Retinal pigment epithelial cell (primary cell): ENCODE measurements around the gene TRAPPC10.

Experiments used
- DNase-seq: peaks from one replicate; pipeline ENCODE4 v3.0.0-alpha.2; 2010; ENCODE audit warnings: low read depth
- H3K4me3 ChIP-seq: 2 replicates; pipeline ENCODE4 v1.5.1; 2011; ENCODE audit warnings: mild to moderate bottlenecking, low read length, control low read depth, moderate library complexity
- TF ChIP-seq, protein P1 (sequence below): conservative IDR thresholded peaks from 2 replicates; pipeline ENCODE4 v1.5.1; 2011; ENCODE audit warnings: low read depth, low read length, control low read depth, inconsistent platforms

The TRAPPC10 gene

DNA sequence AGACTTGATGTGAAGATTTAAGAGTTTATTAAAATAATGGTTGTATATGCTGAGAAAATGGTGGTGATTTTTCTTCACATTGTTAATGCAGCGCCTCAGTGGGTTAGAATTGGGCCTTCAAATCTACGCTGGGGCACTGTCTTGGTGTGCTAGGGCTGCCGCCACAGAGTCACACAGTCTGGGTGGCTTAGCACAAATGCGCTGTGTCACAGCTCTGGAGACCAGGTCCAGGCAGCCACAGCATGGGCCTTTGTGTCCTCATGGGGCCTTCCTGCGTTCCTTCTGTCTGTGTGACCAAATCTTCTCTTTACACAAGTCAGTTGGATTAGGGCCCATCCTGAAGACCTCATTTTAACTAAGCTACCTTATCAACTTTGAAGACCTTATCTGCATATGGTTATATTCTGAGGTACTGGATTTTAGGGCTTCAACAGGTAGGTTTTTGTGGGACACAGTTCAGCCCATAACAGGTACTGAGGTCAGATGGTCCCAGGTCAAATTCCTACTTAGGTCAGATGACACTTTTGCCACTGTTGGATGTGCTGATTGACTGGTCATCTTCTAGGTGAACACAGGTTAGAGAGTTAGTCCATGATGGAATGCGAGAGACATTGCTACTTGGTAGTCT is 17.5 kb downstream of the TRAPPC10 start:
- DNase-seq = no peak
- TF ChIP-seq, protein P1, sequence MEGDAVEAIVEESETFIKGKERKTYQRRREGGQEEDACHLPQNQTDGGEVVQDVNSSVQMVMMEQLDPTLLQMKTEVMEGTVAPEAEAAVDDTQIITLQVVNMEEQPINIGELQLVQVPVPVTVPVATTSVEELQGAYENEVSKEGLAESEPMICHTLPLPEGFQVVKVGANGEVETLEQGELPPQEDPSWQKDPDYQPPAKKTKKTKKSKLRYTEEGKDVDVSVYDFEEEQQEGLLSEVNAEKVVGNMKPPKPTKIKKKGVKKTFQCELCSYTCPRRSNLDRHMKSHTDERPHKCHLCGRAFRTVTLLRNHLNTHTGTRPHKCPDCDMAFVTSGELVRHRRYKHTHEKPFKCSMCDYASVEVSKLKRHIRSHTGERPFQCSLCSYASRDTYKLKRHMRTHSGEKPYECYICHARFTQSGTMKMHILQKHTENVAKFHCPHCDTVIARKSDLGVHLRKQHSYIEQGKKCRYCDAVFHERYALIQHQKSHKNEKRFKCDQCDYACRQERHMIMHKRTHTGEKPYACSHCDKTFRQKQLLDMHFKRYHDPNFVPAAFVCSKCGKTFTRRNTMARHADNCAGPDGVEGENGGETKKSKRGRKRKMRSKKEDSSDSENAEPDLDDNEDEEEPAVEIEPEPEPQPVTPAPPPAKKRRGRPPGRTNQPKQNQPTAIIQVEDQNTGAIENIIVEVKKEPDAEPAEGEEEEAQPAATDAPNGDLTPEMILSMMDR = no peak
- H3K4me3 ChIP-seq = no peak overlapping the region

- no peak for DNase-seq
- TF ChIP-seq, protein P1 = no peak
- no peak overlapping the region for H3K4me3 ChIP-seq
These were observed 23.1 kb downstream of the TRAPPC10 start for GRCh38 chr21:44035244-44035643.

DNA sequence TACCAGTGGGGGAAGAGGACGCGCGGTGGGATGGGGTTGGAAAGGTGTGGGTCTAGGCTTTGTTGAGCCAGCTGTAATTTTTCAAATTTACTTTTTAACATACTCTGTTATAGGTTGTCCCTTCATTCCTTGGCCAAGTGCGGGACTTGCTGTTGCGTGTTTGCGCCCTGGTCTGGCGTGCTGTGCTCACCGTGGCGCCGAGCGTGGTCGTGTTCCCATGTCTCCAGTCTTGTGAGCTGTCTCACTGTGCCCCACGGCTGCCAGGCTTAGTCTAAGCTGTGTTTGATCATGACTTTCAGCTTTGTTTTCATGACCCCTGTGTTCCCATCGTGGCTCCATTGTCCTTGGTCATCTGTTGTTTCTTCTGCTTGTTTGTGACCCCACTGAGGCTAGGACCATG is 26.0 kb downstream of the TRAPPC10 start:
- DNase-seq = no peak
- no peak overlapping the region for H3K4me3 ChIP-seq
- TF ChIP-seq, protein P1 = no peak

DNA sequence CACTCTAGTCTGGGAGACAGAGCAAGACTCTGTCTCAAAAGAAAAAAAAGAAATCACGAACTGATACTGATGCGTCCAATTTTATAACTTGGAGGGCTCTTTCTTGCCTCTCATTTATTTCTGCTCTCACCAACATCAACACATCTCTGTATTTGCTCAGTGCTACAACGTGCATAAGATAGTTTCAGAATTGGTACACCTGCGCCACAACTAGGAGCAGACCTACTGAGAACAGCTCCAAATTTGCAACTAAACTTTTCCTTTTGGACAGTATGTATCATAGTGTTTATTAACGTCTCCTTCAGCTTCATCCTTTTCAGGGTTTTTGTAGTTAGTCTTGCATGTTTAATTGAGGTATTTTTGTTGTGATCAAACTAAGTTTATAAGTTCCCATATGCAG is 27.7 kb downstream of the TRAPPC10 start:
- TF ChIP-seq, protein P1 = no peak
- H3K4me3 ChIP-seq = no peak overlapping the region
- DNase-seq = no peak

DNA sequence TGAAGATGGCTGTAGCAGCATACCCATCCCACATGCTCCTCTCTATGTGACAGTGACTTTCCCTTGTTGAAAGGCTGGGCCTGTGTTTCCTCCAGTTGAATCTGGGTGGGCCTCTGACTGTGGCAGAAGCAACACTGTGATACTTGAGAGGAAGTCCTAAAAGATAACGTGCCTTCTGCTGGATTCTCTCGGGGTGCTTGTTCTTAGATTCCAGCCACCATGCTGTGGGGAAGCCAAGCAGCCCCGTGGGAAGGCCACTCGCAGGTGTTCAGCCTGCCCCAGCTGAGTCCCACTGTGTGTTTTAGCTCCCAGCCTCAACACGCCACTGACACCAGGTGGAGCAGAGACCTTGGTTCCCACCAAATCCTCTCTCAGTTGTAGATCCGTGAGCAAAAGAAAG is 31.5 kb downstream of the TRAPPC10 start:
- TF ChIP-seq, protein P1 = no peak
- DNase-seq = no peak
- H3K4me3 ChIP-seq = no peak overlapping the region

DNA sequence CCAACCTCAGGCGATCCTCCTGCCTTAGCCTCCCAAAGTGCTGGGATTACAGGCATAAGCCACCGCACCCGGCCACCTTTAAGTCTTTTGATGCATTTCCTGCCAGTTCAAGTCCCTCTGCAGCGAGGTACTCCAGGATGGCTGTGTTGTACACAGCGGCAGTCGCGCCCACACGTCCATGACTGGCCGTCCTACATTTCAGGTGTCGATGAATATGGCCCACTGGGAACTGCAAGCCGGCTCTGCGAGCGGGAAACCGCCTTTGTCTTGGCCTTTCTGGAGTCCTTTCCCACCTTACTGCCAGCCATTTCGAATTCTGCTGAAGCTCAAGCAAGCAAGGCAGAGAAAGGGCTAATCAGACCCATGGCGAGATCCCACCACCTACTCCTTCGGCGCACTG is 34.6 kb downstream of the TRAPPC10 start:
- DNase-seq = no peak
- TF ChIP-seq, protein P1 = no peak

DNA sequence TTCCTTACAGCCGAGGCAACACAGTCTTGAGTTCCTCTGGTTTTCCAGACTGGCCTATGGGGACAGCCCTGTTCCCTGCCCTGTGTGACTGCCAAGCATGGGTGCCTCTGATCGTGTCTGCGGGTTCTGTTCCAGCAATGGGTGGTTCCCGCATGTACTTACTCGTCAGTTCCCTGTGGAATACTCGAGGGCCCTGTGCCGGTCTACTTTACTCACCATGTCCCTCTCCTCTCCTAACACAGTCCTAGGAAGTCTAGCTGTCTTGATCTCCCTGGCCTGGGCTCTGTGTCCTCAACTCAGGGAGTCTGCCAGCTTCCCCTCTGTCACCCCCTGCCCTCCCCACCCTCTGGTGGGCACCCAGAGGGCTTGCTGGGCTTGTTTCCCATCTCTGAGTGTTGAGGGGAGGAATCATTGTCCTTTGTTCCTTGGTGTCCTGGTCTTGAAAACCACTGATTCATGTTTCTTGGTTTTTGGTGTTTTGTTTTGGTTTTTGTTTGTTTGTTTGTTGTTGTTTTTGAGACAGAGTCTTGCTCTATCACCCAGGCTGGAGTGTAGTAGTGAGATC is 36.0 kb downstream of the TRAPPC10 start:
- no peak overlapping the region for H3K4me3 ChIP-seq
- TF ChIP-seq, protein P1 = no peak
- DNase-seq = no peak

More for the DNA sequence above, 34.6 kb downstream of the TRAPPC10 start:
- no peak overlapping the region for H3K4me3 ChIP-seq
